ENCODE results near the gene ARMH3.

ARMH3 gene

GRCh38 chr10:101974091-101974971, 81.6 kb downstream of the ARMH3 start:
- ATAC-seq (ENCODE audit: low read depth) (no peak), DNase-seq (ENCODE audit: low spot score) (no peak)
- H3K27ac ChIP-seq (ENCODE audit: poor library complexity, severe bottlenecking): no peak overlapping the region

GRCh38 chr10:101972761-101973160, 83.2 kb downstream of the ARMH3 start:
- Histone ChIP-seq H3K36me3 (ENCODE audit: low read depth) (peaks cover 38% of the 10 kb centered on the region), H3K9me3 (ENCODE audit: severe bottlenecking) (no peaks in the 10 kb centered on the region), H3K27me3 (ENCODE audit: insufficient read depth, poor library complexity, severe bottlenecking) (no peaks in the 10 kb centered on the region), H3K27ac (ENCODE audit: poor library complexity, severe bottlenecking) (no peak overlapping the region), H3K4me3 (ENCODE audit: severe bottlenecking) (no peak overlapping the region), H3K4me1 (ENCODE audit: insufficient read depth, poor library complexity, severe bottlenecking) (no peaks in the 10 kb centered on the region)
- no peak for TF ChIP-seq CTCF (IDR thresholded peaks at IDR 0.05; ENCODE audit: poor library complexity, severe bottlenecking)
- ATAC-seq (ENCODE audit: low read depth) (no peak), DNase-seq (ENCODE audit: low spot score) (no peak)

More at GRCh38 chr10:101974091-101974971, 81.6 kb downstream of the ARMH3 start:
- Histone ChIP-seq H3K27me3 (ENCODE audit: insufficient read depth, poor library complexity, severe bottlenecking) (no peaks in the 10 kb centered on the region), H3K4me1 (ENCODE audit: insufficient read depth, poor library complexity, severe bottlenecking) (no peaks in the 10 kb centered on the region), H3K36me3 (ENCODE audit: low read depth) (peaks cover 42% of the 10 kb centered on the region), H3K9me3 (ENCODE audit: severe bottlenecking) (no peaks in the 10 kb centered on the region), H3K4me3 (ENCODE audit: severe bottlenecking) (no peak overlapping the region)
- no peak for TF ChIP-seq CTCF (IDR thresholded peaks at IDR 0.05; ENCODE audit: poor library complexity, severe bottlenecking)

DNA sequence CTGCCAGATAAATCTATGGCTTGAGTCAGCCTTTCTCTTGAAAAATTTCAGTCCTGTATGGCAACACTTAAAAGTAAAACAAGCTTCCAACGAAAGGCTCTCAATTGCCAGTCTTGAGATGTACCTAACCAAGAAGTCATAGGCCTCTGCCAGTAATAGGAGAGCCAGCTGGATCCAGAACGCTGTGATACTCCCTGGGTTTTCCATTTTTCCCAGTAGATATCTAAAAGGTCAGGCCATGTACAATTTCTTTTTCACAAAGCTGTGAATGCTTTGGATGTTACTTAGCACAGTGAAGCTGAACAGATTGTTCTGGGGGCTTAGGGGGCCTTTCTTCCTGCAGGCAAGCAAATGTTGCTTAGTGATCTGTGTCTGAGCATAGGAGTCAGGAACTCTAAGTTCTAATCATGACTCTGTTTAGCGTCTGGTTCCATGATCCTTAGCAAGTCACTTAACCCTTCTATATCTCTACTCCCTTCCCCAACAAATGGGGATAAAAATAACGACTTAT, 86.5 kb downstream of the ARMH3 start:
- H3K27ac ChIP-seq (ENCODE audit: poor library complexity, severe bottlenecking): no peak overlapping the region
- TF ChIP-seq CTCF (IDR thresholded peaks at IDR 0.05; ENCODE audit: poor library complexity, severe bottlenecking): no peak

DNA sequence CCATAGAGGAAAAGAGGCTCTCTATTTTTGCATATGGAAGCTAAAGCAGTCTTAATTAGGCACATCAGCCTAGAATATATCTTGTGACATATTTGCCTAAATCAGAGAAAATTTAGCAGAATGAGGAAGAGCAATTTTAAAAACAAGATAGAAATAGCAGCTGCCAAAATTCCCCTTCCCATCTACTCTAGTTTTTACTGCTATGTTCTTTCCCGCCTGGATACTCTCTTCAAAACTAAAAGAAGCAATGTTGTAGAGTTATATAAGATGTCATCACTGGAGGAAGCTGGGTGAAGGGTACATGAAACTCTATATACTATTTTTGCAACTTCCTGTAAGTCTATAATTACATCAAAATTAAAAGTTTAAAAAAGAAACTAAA, 87.0 kb downstream of the ARMH3 start:
- Histone ChIP-seq H3K27ac (ENCODE audit: poor library complexity, severe bottlenecking) (no peak overlapping the region), H3K9me3 (ENCODE audit: severe bottlenecking) (no peaks in the 10 kb centered on the region), H3K27me3 (ENCODE audit: insufficient read depth, poor library complexity, severe bottlenecking) (no peaks in the 10 kb centered on the region), H3K4me3 (ENCODE audit: severe bottlenecking) (no peak overlapping the region), H3K36me3 (ENCODE audit: low read depth) (peaks cover 36% of the 10 kb centered on the region), H3K4me1 (ENCODE audit: insufficient read depth, poor library complexity, severe bottlenecking) (no peaks in the 10 kb centered on the region)
- TF ChIP-seq CTCF (IDR thresholded peaks at IDR 0.05; ENCODE audit: poor library complexity, severe bottlenecking): no peak
- DNase-seq (ENCODE audit: low spot score) (no peak), ATAC-seq (ENCODE audit: low read depth) (no peak)

More for the DNA sequence above, 86.5 kb downstream of the ARMH3 start:
- H3K4me1 ChIP-seq (ENCODE audit: insufficient read depth, poor library complexity, severe bottlenecking): no peaks in the 10 kb centered on the region
- DNase-seq (ENCODE audit: low spot score) (no peak), ATAC-seq (ENCODE audit: low read depth) (no peak)
- peaks cover 36% of the 10 kb centered on the region for H3K36me3 ChIP-seq (ENCODE audit: low read depth)
- no peak overlapping the region for H3K4me3 ChIP-seq (ENCODE audit: severe bottlenecking)
- no peaks in the 10 kb centered on the region for H3K27me3 ChIP-seq (ENCODE audit: insufficient read depth, poor library complexity, severe bottlenecking)
- no peaks in the 10 kb centered on the region for H3K9me3 ChIP-seq (ENCODE audit: severe bottlenecking)

Data from RWPE2 (cell line).